Measurements from ENCODE around the gene ANXA2.

ANXA2 gene

DNA sequence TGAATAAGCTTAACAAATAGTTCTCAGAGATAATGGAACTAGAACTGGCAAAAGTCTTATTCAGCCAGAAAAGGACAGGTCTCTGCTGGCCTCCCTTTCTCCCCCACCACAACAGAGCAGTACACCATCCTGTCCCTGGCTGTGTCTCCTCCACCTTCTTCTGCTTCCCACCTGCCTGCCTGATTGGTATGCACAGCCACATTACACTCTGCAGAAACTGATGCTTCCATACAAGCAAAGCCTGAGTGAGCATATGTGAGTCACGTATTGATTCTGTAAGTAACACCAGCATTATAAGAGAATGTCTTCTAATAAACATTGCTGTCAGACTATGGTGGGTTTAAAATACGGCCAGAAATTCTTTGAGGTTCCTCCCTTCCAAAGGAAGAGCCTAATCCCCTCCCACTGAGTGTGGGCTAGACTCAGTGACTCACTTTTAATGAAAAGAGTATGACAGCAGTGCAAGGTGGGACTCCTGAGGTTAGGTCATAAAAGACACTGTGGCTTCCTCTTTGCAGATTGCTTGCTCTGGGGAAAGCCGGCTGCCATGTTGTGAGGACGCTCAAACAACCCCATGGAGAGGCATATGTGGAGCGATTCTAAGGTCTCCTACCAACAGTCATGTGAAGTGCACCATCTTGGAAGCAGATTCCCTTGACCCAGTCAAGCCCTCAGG, 44.4 kb downstream of the ANXA2 start:
- Histone ChIP-seq H3K23ac (ENCODE audit: low read length) (no peak overlapping the region), H3K4me1 (ENCODE audit: control insufficient read depth, low read depth, low read length) (no peaks in the 10 kb centered on the region), H3K4ac (ENCODE audit: low read depth, low read length) (no peak overlapping the region), H3K79me2 (ENCODE audit: control insufficient read depth, insufficient read depth, low read length) (no peaks in the 10 kb centered on the region), H3K18ac (ENCODE audit: low read length) (no peak overlapping the region), H2BK120ac (ENCODE audit: low read depth, low read length) (no peak overlapping the region), H3K9ac (ENCODE audit: low read length) (no peak overlapping the region), H3K56ac (ENCODE audit: low read length) (no peak overlapping the region), H3K79me1 (ENCODE audit: low read length) (peaks cover 2% of the 10 kb centered on the region), H4K5ac (ENCODE audit: low read length) (no peak overlapping the region), H2AK5ac (ENCODE audit: low read length) (no peak overlapping the region), H2BK15ac (replicated peaks; ENCODE audit: low read depth) (no peak overlapping the region), H3K27ac (ENCODE audit: low read depth, low read length) (no peak overlapping the region), H3K4me3 (ENCODE audit: low read length) (no peak overlapping the region), H3K4me2 (ENCODE audit: low read length) (no peak overlapping the region), H4K8ac (ENCODE audit: low read depth, low read length) (no peak overlapping the region), H2BK5ac (ENCODE audit: low read length) (no peak overlapping the region), H3K27me3 (ENCODE audit: insufficient read depth, low read length, poor library complexity) (no peaks in the 10 kb centered on the region), H3K36me3 (ENCODE audit: control insufficient read depth, insufficient read depth, low read length) (peaks cover 37% of the 10 kb centered on the region)
- no peak for DNase-seq
- WGBS (ENCODE audit: extremely low coverage, insufficient coverage, low lambda C conversion rate): no CpG with 5 or more reads among the region's 5 CpGs

- no peak overlapping the region for H3K23ac ChIP-seq (ENCODE audit: low read length)
- H3K56ac ChIP-seq (ENCODE audit: low read length): no peak overlapping the region
- H3K4me1 ChIP-seq (ENCODE audit: control insufficient read depth, low read depth, low read length): no peaks in the 10 kb centered on the region
- H3K36me3 ChIP-seq (ENCODE audit: control insufficient read depth, insufficient read depth, low read length): peaks cover 43% of the 10 kb centered on the region
- no peak overlapping the region for H3K4ac ChIP-seq (ENCODE audit: low read depth, low read length)
- no peak overlapping the region for H4K5ac ChIP-seq (ENCODE audit: low read length)
- H3K9ac ChIP-seq (ENCODE audit: low read length): no peak overlapping the region
- H3K79me1 ChIP-seq (ENCODE audit: low read length): peaks cover 2% of the 10 kb centered on the region
- H3K4me2 ChIP-seq (ENCODE audit: low read length): no peak overlapping the region
- no CpG with 5 or more reads among the region's 2 CpGs for WGBS (ENCODE audit: extremely low coverage, insufficient coverage, low lambda C conversion rate)
- H3K79me2 ChIP-seq (ENCODE audit: control insufficient read depth, insufficient read depth, low read length): no peaks in the 10 kb centered on the region
- H3K27ac ChIP-seq (ENCODE audit: low read depth, low read length): no peak overlapping the region
- no peak overlapping the region for H3K4me3 ChIP-seq (ENCODE audit: low read length)
- no peak overlapping the region for H3K18ac ChIP-seq (ENCODE audit: low read length)
- no peak overlapping the region for H2BK5ac ChIP-seq (ENCODE audit: low read length)
- no peak for DNase-seq
- no peak overlapping the region for H4K8ac ChIP-seq (ENCODE audit: low read depth, low read length)
- no peak overlapping the region for H2BK15ac ChIP-seq (replicated peaks; ENCODE audit: low read depth)
- H3K27me3 ChIP-seq (ENCODE audit: insufficient read depth, low read length, poor library complexity): no peaks in the 10 kb centered on the region
- no peak overlapping the region for H2AK5ac ChIP-seq (ENCODE audit: low read length)
- no peak overlapping the region for H2BK120ac ChIP-seq (ENCODE audit: low read depth, low read length)
These were observed 45.3 kb downstream of the ANXA2 start for GRCh38 chr15:60352525-60352924.

DNA sequence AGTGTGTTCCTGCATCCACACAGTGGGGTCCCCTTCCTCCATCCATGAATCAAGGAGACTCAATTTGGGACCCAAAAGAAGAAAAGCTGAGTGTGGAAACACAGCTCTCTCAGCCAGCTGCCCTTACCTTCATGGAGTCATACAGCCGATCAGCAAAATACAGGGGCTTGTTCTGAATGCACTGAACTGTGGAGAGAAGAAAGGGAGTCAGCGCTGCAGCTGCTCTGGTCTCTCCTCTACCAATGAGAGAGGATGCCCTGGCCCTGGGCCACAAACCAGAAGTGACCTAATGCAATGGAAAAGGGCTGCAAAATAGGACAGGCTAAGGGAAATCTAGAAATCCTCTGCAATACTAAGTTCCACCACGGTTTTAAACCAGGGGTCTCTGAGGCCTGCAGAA, 46.7 kb downstream of the ANXA2 start:
- no peak overlapping the region for H3K4me2 ChIP-seq (ENCODE audit: low read length)

GRCh38 chr15:60350108-60350507, 47.7 kb downstream of the ANXA2 start:
- Histone ChIP-seq H2BK120ac (ENCODE audit: low read depth, low read length) (no peak overlapping the region), H3K4ac (ENCODE audit: low read depth, low read length) (no peak overlapping the region), H3K4me3 (ENCODE audit: low read length) (no peak overlapping the region), H3K79me2 (ENCODE audit: control insufficient read depth, insufficient read depth, low read length) (no peaks in the 10 kb centered on the region), H2BK15ac (replicated peaks; ENCODE audit: low read depth) (no peak overlapping the region), H3K18ac (ENCODE audit: low read length) (no peak overlapping the region), H3K4me1 (ENCODE audit: control insufficient read depth, low read depth, low read length) (no peaks in the 10 kb centered on the region), H2BK5ac (ENCODE audit: low read length) (no peak overlapping the region), H3K79me1 (ENCODE audit: low read length) (no peaks in the 10 kb centered on the region), H3K36me3 (ENCODE audit: control insufficient read depth, insufficient read depth, low read length) (peaks cover 39% of the 10 kb centered on the region), H3K4me2 (ENCODE audit: low read length) (no peak overlapping the region), H3K27ac (ENCODE audit: low read depth, low read length) (no peak overlapping the region), H3K9ac (ENCODE audit: low read length) (no peak overlapping the region), H3K23ac (ENCODE audit: low read length) (no peak overlapping the region), H4K8ac (ENCODE audit: low read depth, low read length) (no peak overlapping the region), H4K5ac (ENCODE audit: low read length) (no peak overlapping the region), H2AK5ac (ENCODE audit: low read length) (no peak overlapping the region), H3K56ac (ENCODE audit: low read length) (no peak overlapping the region), H3K27me3 (ENCODE audit: insufficient read depth, low read length, poor library complexity) (no peaks in the 10 kb centered on the region)
- no CpG with 5 or more reads among the region's 2 CpGs for WGBS (ENCODE audit: extremely low coverage, insufficient coverage, low lambda C conversion rate)
- DNase-seq: no peak

More for the DNA sequence above, 46.7 kb downstream of the ANXA2 start:
- no peak overlapping the region for H3K9ac ChIP-seq (ENCODE audit: low read length)
- H3K27me3 ChIP-seq (ENCODE audit: insufficient read depth, low read length, poor library complexity): no peaks in the 10 kb centered on the region
- H4K8ac ChIP-seq (ENCODE audit: low read depth, low read length): no peak overlapping the region
- no peak overlapping the region for H2BK15ac ChIP-seq (replicated peaks; ENCODE audit: low read depth)
- no peak overlapping the region for H3K4ac ChIP-seq (ENCODE audit: low read depth, low read length)
- H3K4me3 ChIP-seq (ENCODE audit: low read length): no peak overlapping the region
- no peak overlapping the region for H3K18ac ChIP-seq (ENCODE audit: low read length)
- no peak overlapping the region for H3K27ac ChIP-seq (ENCODE audit: low read depth, low read length)
- H3K36me3 ChIP-seq (ENCODE audit: control insufficient read depth, insufficient read depth, low read length): peaks cover 43% of the 10 kb centered on the region
- H3K4me1 ChIP-seq (ENCODE audit: control insufficient read depth, low read depth, low read length): no peaks in the 10 kb centered on the region
- H3K79me2 ChIP-seq (ENCODE audit: control insufficient read depth, insufficient read depth, low read length): no peaks in the 10 kb centered on the region
- H3K23ac ChIP-seq (ENCODE audit: low read length): no peak overlapping the region
- H4K5ac ChIP-seq (ENCODE audit: low read length): no peak overlapping the region
- no peaks in the 10 kb centered on the region for H3K79me1 ChIP-seq (ENCODE audit: low read length)
- DNase-seq: no peak
- WGBS (ENCODE audit: extremely low coverage, insufficient coverage, low lambda C conversion rate): no CpG with 5 or more reads among the region's 3 CpGs
- no peak overlapping the region for H2BK5ac ChIP-seq (ENCODE audit: low read length)
- H2BK120ac ChIP-seq (ENCODE audit: low read depth, low read length): no peak overlapping the region
- no peak overlapping the region for H3K56ac ChIP-seq (ENCODE audit: low read length)
- H2AK5ac ChIP-seq (ENCODE audit: low read length): no peak overlapping the region

DNA sequence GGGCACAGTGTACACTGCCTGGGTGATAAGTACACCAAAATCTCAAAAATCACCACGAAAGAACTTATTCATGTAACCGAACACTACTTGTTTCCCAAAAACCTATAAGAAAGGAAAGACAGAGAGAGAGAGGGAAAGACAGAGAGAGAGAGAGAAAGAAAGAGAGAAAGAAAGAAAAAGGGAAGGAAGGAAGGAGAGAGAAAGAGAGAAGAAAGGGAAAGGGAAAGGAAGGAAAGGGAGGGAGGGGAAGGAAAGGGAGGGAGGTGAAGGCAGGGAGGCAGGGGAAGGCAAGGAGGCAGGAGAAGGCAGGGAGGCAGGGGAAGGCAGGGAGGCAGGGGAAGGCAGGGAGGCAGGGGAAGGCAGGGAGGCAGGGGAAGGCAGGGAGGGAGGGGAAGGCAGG, 48.2 kb downstream of the ANXA2 start:
- Histone ChIP-seq H3K27me3 (ENCODE audit: insufficient read depth, low read length, poor library complexity) (no peaks in the 10 kb centered on the region), H2BK120ac (ENCODE audit: low read depth, low read length) (no peak overlapping the region), H2AK5ac (ENCODE audit: low read length) (no peak overlapping the region), H3K56ac (ENCODE audit: low read length) (no peak overlapping the region), H3K18ac (ENCODE audit: low read length) (no peak overlapping the region), H3K36me3 (ENCODE audit: control insufficient read depth, insufficient read depth, low read length) (peaks cover 34% of the 10 kb centered on the region), H3K23ac (ENCODE audit: low read length) (no peak overlapping the region), H2BK15ac (replicated peaks; ENCODE audit: low read depth) (no peak overlapping the region), H3K4ac (ENCODE audit: low read depth, low read length) (no peak overlapping the region), H3K79me1 (ENCODE audit: low read length) (no peaks in the 10 kb centered on the region), H4K8ac (ENCODE audit: low read depth, low read length) (no peak overlapping the region), H3K4me1 (ENCODE audit: control insufficient read depth, low read depth, low read length) (no peaks in the 10 kb centered on the region), H3K9ac (ENCODE audit: low read length) (no peak overlapping the region), H3K4me3 (ENCODE audit: low read length) (no peak overlapping the region), H3K79me2 (ENCODE audit: control insufficient read depth, insufficient read depth, low read length) (no peaks in the 10 kb centered on the region), H2BK5ac (ENCODE audit: low read length) (no peak overlapping the region), H3K4me2 (ENCODE audit: low read length) (no peak overlapping the region), H4K5ac (ENCODE audit: low read length) (no peak overlapping the region), H3K27ac (ENCODE audit: low read depth, low read length) (no peak overlapping the region)
- WGBS (ENCODE audit: extremely low coverage, insufficient coverage, low lambda C conversion rate): no CpG with 5 or more reads among the region's 2 CpGs
- DNase-seq: no peak

DNA sequence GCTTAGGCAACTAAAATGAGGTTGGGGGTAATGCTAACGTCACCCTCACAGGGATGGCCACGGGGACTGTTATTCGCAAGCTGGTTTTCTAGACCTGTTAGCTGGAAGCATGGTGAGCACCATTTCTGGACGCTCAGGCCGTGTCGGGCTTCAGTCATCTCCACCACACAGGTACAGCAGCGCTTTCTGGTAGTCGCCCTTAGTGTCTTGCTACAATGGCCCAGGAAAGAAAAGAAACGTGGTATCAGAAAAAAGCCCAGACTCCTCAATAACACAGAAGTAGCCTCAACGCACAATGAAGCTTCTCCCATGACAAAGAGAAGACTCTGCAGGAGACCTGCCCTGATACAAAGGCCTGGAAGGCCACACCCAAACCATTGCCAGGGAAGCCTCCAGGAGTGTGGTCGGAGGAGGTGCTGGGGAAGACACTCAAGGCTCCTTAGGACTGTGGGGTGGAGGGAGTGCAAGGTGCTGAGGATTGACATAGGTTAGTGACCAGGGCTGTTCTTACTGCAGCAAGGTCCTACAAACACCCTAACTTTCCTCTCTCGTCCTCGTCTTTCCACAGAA, 50.2 kb downstream of the ANXA2 start:
- Histone ChIP-seq H3K23ac (ENCODE audit: low read length) (no peak overlapping the region), H2AK5ac (ENCODE audit: low read length) (no peak overlapping the region), H2BK15ac (replicated peaks; ENCODE audit: low read depth) (no peak overlapping the region), H2BK5ac (ENCODE audit: low read length) (no peak overlapping the region), H3K79me2 (ENCODE audit: control insufficient read depth, insufficient read depth, low read length) (no peaks in the 10 kb centered on the region), H3K4me2 (ENCODE audit: low read length) (no peak overlapping the region), H3K9ac (ENCODE audit: low read length) (no peak overlapping the region), H4K8ac (ENCODE audit: low read depth, low read length) (no peak overlapping the region), H3K27ac (ENCODE audit: low read depth, low read length) (no peak overlapping the region), H3K27me3 (ENCODE audit: insufficient read depth, low read length, poor library complexity) (no peaks in the 10 kb centered on the region), H3K4ac (ENCODE audit: low read depth, low read length) (no peak overlapping the region), H3K79me1 (ENCODE audit: low read length) (no peaks in the 10 kb centered on the region), H3K4me1 (ENCODE audit: control insufficient read depth, low read depth, low read length) (no peaks in the 10 kb centered on the region), H3K56ac (ENCODE audit: low read length) (no peak overlapping the region), H2BK120ac (ENCODE audit: low read depth, low read length) (no peak overlapping the region), H3K36me3 (ENCODE audit: control insufficient read depth, insufficient read depth, low read length) (peaks cover 29% of the 10 kb centered on the region), H4K5ac (ENCODE audit: low read length) (no peak overlapping the region), H3K18ac (ENCODE audit: low read length) (no peak overlapping the region), H3K4me3 (ENCODE audit: low read length) (no peak overlapping the region)
- no CpG with 5 or more reads among the region's 13 CpGs for WGBS (ENCODE audit: extremely low coverage, insufficient coverage, low lambda C conversion rate)
- no peak for DNase-seq

Measured in mesendoderm (in vitro differentiated cells).